H9 (cell line): ENCODE results near the gene DDX24. TPM values are rescaled to one million over a fixed set of nuclear protein-coding genes. Genes with fewer than 3 reads are reported as not detected.

ENCODE experiments used
- DNase-seq: peaks from one replicate; pipeline ENCODE4 v3.0.0-alpha.2; 2017
- H2AFZ ChIP-seq: one replicate; pipeline ENCODE4 v1.6.1; 2013; ENCODE audit warnings: mild to moderate bottlenecking, low read length, control low read depth, moderate library complexity
- H2AK5ac ChIP-seq: 2 replicates; pipeline ENCODE4 v1.6.1; 2013; ENCODE audit warnings: low read length, control low read depth, mixed read lengths; ENCODE audit not compliant: insufficient read length
- H2BK120ac ChIP-seq: one replicate; pipeline ENCODE4 v1.6.1; 2013; ENCODE audit warnings: low read depth, mild to moderate bottlenecking, low read length, control low read depth, inconsistent platforms; ENCODE audit not compliant: poor library complexity, severe bottlenecking
- H2BK12ac ChIP-seq: 2 replicates; pipeline ENCODE4 v1.6.1; 2013; ENCODE audit warnings: low read length, control low read depth, mixed read lengths, low read depth; ENCODE audit not compliant: insufficient read length
- H2BK15ac ChIP-seq: 2 replicates; pipeline ENCODE4 v1.6.1; 2013; ENCODE audit warnings: low read depth, low read length, control low read depth
- H2BK20ac ChIP-seq: one replicate; pipeline ENCODE4 v1.6.1; 2013; ENCODE audit warnings: low read depth, mild to moderate bottlenecking, low read length, control low read depth, inconsistent platforms; ENCODE audit not compliant: poor library complexity, severe bottlenecking
- H2BK5ac ChIP-seq: 2 replicates; pipeline ENCODE4 v1.6.1; 2013; ENCODE audit warnings: low read length, control low read depth, mixed read lengths; ENCODE audit not compliant: insufficient read length
- H3K14ac ChIP-seq: 2 replicates; pipeline ENCODE4 v1.6.1; 2013; ENCODE audit warnings: low read length, control low read depth; ENCODE audit not compliant: insufficient read depth
- H3K18ac ChIP-seq: 2 replicates; pipeline ENCODE4 v1.6.1; 2013; ENCODE audit warnings: low read depth, mild to moderate bottlenecking, mixed read lengths, low read length, control low read depth; ENCODE audit not compliant: insufficient read length
- H3K23ac ChIP-seq: 2 replicates; pipeline ENCODE4 v1.6.1; 2013; ENCODE audit warnings: low read length, control low read depth, mixed read lengths, low read depth; ENCODE audit not compliant: insufficient read length
- H3K23me2 ChIP-seq: 2 replicates; pipeline ENCODE4 v1.6.1; 2013; ENCODE audit warnings: low read depth, mild to moderate bottlenecking, mixed read lengths, low read length, control low read depth; ENCODE audit not compliant: insufficient read length, poor library complexity, severe bottlenecking
- H3K27ac ChIP-seq: 2 replicates; pipeline ENCODE4 v1.5.1; 2013; ENCODE audit warnings: low read length, control low read depth, mixed read lengths, low read depth; ENCODE audit not compliant: insufficient read length
- H3K27me3 ChIP-seq: 2 replicates; pipeline ENCODE4 v1.6.1; 2013; ENCODE audit warnings: low read length, control low read depth, inconsistent platforms; ENCODE audit not compliant: insufficient read depth
- H3K4ac ChIP-seq: 2 replicates; pipeline ENCODE4 v1.6.1; 2013; ENCODE audit warnings: low read depth, mild to moderate bottlenecking, control low read depth, inconsistent platforms, low read length, moderate library complexity
- H3K4me1 ChIP-seq: 2 replicates; pipeline ENCODE4 v1.6.1; 2013; ENCODE audit warnings: low read length, control low read depth, inconsistent platforms; ENCODE audit not compliant: insufficient read depth
- H3K4me2 ChIP-seq: 2 replicates; pipeline ENCODE4 v1.6.1; 2013; ENCODE audit warnings: low read length, control low read depth, mixed read lengths; ENCODE audit not compliant: insufficient read length, insufficient read depth
- H3K56ac ChIP-seq: 2 replicates; pipeline ENCODE4 v1.6.1; 2013; ENCODE audit warnings: low read depth, mild to moderate bottlenecking, mixed read lengths, low read length, control low read depth; ENCODE audit not compliant: insufficient read length
- H3K79me1 ChIP-seq: 2 replicates; pipeline ENCODE4 v1.6.1; 2013; ENCODE audit warnings: low read depth, mild to moderate bottlenecking, moderate library complexity, low read length, control low read depth, inconsistent platforms; ENCODE audit not compliant: insufficient read depth, poor library complexity, severe bottlenecking
- H3K79me2 ChIP-seq: 2 replicates; pipeline ENCODE4 v1.6.1; 2013; ENCODE audit warnings: low read length, control low read depth, inconsistent platforms; ENCODE audit not compliant: insufficient read depth
- H3K9ac ChIP-seq: 2 replicates; pipeline ENCODE4 v1.6.1; 2013; ENCODE audit warnings: low read length, control low read depth, mixed read lengths; ENCODE audit not compliant: insufficient read length; ENCODE audit errors: extremely low read depth
- H3K9me3 ChIP-seq: one replicate; pipeline ENCODE4 v1.6.1; 2013; ENCODE audit warnings: low read depth, low read length, inconsistent platforms; ENCODE audit not compliant: control insufficient read depth
- H3T11ph ChIP-seq: one replicate; pipeline ENCODE4 v1.6.1; 2013; ENCODE audit warnings: mild to moderate bottlenecking, low read length, control low read depth, inconsistent platforms
- H4K20me1 ChIP-seq: one replicate; pipeline ENCODE4 v1.6.1; 2013; ENCODE audit not compliant: control insufficient read depth, insufficient read length, insufficient read depth
- H4K5ac ChIP-seq: 2 replicates; pipeline ENCODE4 v1.6.1; 2013; ENCODE audit warnings: low read depth, mild to moderate bottlenecking, mixed read lengths, low read length, control low read depth; ENCODE audit not compliant: insufficient read length
- H4K8ac ChIP-seq: replicated peaks from 2 replicates; pipeline ENCODE4 v1.6.1; 2013; ENCODE audit warnings: low read length, control low read depth, mixed read lengths, low read depth; ENCODE audit not compliant: insufficient read length
- H4K91ac ChIP-seq: 2 replicates; pipeline ENCODE4 v1.6.1; 2013; ENCODE audit warnings: low read depth, mild to moderate bottlenecking, moderate library complexity, mixed read lengths, low read length, control low read depth; ENCODE audit not compliant: insufficient read length
- H3K27ac Mint-ChIP-seq, 3 experiments: 2 replicates in 2 of 3; 3 replicates in 1 of 3; pipeline ENCODE4 v1.8.0; 2020 to 2021; ENCODE audit warnings: mixed read lengths in 3 of 3, mild to moderate bottlenecking in 1 of 3, moderate library complexity in 1 of 3
- H3K27me3 Mint-ChIP-seq: 2 replicates; pipeline ENCODE4 v1.8.0; 2021; ENCODE audit warnings: low read depth, mild to moderate bottlenecking, moderate library complexity, mixed read lengths
- H3K36me3 Mint-ChIP-seq, 3 experiments: 2 replicates in 2 of 3; 3 replicates in 1 of 3; pipeline ENCODE4 v1.8.0; 2020 to 2021; ENCODE audit warnings: low read depth in 3 of 3, mixed read lengths in 3 of 3; ENCODE audit not compliant: insufficient read depth in 1 of 3
- H3K4me1 Mint-ChIP-seq, 2 experiments: 2 replicates each; pipeline ENCODE4 v1.8.0; 2020; ENCODE audit warnings: mixed read lengths in 2 of 2
- H3K4me3 Mint-ChIP-seq, 2 experiments: 2 replicates in 1 of 2; 3 replicates in 1 of 2; pipeline ENCODE4 v1.8.0; 2020 to 2021; ENCODE audit warnings: mild to moderate bottlenecking in 2 of 2, mixed read lengths in 2 of 2, moderate library complexity in 1 of 2
- H3K9me3 Mint-ChIP-seq, 2 experiments: 2 replicates in 1 of 2; 3 replicates in 1 of 2; pipeline ENCODE4 v1.8.0; 2020; ENCODE audit warnings: mild to moderate bottlenecking in 2 of 2, mixed read lengths in 2 of 2, moderate library complexity in 1 of 2
- WGBS: extraction: QIAGEN DNeasy Blood & Tissue Kit; methylation state at CpG from one replicate; pipeline ENCODE4 v1.1.7; 2013; ENCODE audit warnings: missing lambda C conversion rate, low lambda C conversion rate, mixed read lengths; ENCODE audit not compliant: insufficient read length; ENCODE audit errors: extremely low coverage; 5-methylcytosine and 5-hydroxymethylcytosine counted together
- total RNA-seq: library from RNA; stranded (reverse); gene quantifications from 2 replicates; pipeline ENCODE4 v1.2.1, GENCODE V29; 2021
- TF ChIP-seq, protein P1 (sequence below): fragments of 200-600 bp; sonication (generic); conservative IDR thresholded peaks from 3 replicates; pipeline ENCODE4 v1.8.0; 2021; ENCODE audit warnings: antibody characterized with exemption, mild to moderate bottlenecking

The DDX24 gene
- total RNA-seq, 1 experiment from 2014 or later = 172 TPM

DNA sequence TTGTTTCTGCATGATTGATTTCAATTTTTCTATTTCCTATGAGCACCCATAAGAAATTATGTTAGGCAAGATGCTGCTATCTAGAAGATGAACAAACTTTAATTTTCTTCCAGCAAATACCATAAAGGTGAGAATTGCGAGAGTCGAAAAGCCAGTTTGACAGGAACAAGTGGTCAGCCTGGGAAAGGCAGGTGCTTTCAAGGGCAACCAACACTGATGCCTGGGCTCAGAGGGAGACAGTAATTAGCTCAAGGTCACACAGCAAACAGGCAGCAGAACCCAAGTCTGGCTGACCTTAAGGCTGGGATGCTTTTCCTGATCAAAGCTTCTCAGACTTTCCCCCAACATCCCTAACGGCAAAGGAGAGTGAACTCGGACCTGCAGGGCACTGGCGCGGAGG, 61.7 kb downstream of the DDX24 start:
- Mint-ChIP-seq H3K27me3 (peaks cover 15% of the 10 kb centered on the region), H3K4me1 (peaks cover 21 to 46% of the 10 kb centered on the region in 2 experiments), H3K36me3 (no peaks in the 10 kb centered on the region), H3K4me3 (no peak overlapping the region), H3K9me3 (no peaks in the 10 kb centered on the region; a peak in 1 of 5 replicates), H3K27ac (no peak overlapping the region)
- no peaks in the 10 kb centered on the region for H3K79me2 ChIP-seq
- H3K4me1 ChIP-seq = no peaks in the 10 kb centered on the region; the same call in 1 of the 2 replicates
- no peak overlapping the region for H3K14ac ChIP-seq
- no peak overlapping the region for H3K4me2 ChIP-seq
- no peak overlapping the region for H3K4ac ChIP-seq
- no peak overlapping the region for H2BK120ac ChIP-seq
- no peak for DNase-seq
- H4K20me1 ChIP-seq = no peaks in the 10 kb centered on the region
- no peak overlapping the region for H3K9ac ChIP-seq
- H3K27ac ChIP-seq = no peak overlapping the region
- WGBS = no CpG with 5 or more reads among the region's 6 CpGs
- H3K18ac ChIP-seq = no peak overlapping the region
- no peaks in the 10 kb centered on the region for H3K79me1 ChIP-seq
- H3T11ph ChIP-seq = no peak overlapping the region
- no peak overlapping the region for H4K5ac ChIP-seq
- H2BK5ac ChIP-seq = no peak overlapping the region
- H3K9me3 ChIP-seq = no peaks in the 10 kb centered on the region
- H4K91ac ChIP-seq = no peak overlapping the region
- TF ChIP-seq, protein P1, sequence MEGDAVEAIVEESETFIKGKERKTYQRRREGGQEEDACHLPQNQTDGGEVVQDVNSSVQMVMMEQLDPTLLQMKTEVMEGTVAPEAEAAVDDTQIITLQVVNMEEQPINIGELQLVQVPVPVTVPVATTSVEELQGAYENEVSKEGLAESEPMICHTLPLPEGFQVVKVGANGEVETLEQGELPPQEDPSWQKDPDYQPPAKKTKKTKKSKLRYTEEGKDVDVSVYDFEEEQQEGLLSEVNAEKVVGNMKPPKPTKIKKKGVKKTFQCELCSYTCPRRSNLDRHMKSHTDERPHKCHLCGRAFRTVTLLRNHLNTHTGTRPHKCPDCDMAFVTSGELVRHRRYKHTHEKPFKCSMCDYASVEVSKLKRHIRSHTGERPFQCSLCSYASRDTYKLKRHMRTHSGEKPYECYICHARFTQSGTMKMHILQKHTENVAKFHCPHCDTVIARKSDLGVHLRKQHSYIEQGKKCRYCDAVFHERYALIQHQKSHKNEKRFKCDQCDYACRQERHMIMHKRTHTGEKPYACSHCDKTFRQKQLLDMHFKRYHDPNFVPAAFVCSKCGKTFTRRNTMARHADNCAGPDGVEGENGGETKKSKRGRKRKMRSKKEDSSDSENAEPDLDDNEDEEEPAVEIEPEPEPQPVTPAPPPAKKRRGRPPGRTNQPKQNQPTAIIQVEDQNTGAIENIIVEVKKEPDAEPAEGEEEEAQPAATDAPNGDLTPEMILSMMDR = no peak
- H4K8ac ChIP-seq = no peak overlapping the region
- H2AK5ac ChIP-seq = no peak overlapping the region
- no peaks in the 10 kb centered on the region for H3K23me2 ChIP-seq
- H2AFZ ChIP-seq = no peak overlapping the region
- H3K27me3 ChIP-seq = no peaks in the 10 kb centered on the region
- no peak overlapping the region for H3K56ac ChIP-seq
- no peak overlapping the region for H2BK12ac ChIP-seq
- H2BK15ac ChIP-seq = no peak overlapping the region
- H2BK20ac ChIP-seq = no peak overlapping the region
- H3K23ac ChIP-seq = no peak overlapping the region
